Measurements from ENCODE around the gene FEN1.

Gene FEN1

DNA sequence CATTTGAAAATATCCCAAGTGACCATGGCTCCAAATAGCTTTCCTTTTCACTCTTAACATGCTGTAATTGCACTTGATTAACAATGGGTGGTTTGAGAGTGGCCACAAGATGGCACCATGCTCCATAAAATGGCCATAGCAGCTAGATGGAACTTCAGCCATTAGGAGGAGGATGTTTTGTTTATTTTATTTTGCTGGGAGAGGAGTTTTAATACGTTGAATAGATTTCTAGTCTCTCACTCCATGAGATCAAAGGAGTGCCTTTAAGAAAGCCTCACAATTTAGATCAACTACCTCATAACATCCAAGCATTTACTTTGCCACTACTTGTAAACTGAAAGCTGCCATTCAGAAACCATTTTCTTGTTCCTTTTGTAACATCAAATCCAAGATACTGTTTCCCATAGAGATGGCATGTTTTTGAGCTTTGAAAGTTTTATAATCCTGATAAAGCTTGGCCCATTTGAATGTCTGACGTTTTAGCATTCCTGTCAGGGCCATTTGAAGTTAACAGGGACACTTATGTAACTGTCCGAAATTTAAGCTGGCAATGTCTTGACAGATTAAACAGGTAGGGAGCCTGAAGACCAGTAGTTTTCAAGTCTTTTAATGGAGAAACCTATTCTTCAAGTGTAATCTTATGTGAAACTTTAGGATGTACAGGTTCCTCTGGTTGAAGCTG is 4.7 kb downstream of the FEN1 start:
- DNase-seq = peak; percentile 62

DNA sequence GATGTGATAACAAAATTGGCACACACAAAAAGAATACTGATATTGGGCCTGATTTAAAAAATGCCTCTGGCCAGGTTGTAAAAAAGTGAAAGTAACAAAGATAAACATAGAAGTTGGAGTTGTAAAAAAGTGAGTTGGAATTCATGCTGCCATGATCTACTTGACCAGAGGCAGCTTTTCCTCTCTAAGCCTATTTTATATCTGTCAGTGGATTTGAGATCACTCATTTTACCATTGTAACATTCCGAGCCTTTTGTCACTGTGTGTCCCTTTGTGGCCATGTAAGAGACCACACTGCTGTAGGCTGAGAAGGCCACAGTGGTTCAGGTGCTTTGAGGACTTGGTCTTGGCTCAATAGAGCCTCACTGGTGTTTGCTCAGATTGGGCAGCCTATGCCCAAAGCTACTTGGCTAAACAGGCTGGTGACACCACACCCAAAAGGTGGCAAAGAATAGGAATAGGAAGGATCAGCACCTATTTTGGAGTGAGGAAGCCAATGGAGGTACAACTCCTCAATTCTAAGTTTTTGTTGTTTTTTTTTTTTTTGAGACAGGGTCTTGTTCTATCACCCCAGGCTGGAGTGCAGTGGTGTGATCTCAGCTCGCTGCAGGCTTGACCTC is 7.1 kb downstream of the FEN1 start:
- DNase-seq = no peak

DNA sequence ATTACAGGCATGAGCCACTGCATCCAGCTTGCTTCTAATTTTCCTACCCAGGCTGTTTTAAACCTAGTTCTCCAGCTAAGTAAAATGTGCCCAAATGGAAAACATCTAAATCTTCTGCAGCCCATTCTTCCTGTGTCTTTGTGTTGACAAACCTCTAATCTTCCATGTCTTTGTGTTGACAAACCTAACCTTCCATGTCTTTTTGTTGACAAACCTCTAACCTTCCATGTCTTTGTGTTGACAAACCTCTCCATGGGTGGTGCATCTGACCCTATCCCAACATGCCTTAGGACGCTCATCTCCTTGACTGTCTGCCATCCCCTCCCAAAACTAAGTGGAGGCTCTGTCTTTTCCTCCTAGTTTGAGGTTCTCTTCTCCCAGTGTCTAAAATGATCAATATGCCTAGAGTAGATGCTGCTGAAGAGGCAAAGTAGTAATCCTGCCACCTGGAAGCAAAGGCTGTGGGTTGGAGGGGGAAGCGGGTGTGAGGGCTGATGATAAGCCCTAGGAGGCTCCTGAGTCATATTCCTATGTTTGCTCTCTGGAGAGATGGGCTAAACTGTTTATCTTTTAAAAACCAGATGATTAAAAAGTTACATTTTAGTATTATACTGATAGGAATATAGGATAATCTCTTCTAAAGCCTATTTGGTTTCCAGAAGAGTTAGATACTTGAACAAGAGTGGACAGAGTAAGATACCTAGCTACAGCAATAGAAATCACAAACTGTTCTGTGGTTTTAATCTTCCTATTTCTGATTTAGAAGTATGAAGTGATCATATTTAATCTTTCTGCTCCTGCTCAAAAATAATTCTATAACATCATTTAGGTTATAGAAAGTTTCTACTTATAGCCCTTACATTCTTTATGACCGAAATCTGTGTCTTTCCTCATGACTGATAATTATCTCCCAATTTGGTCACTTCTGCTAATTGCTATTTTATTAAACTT is 7.9 kb downstream of the FEN1 start:
- DNase-seq = no peak

DNA sequence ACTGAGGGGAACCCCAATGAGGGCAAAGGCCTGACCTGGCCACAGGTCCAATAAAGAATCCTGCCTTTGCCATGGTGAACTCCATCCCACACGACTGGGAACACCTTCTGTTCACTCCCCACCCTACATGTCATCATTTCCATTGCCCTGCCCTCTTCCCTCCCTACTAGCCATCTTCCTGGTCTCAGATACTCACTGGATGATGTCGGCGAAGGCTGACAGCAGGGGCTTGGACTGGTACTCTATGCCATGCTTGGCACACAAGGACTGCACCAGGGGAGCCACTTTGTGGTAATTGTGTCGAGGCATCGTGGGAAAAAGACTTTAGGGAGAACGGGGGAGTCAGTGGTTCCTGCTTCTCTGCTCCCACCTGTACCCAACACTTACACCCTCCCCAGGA is 9.9 kb downstream of the FEN1 start:
- DNase-seq = no peak

DNA sequence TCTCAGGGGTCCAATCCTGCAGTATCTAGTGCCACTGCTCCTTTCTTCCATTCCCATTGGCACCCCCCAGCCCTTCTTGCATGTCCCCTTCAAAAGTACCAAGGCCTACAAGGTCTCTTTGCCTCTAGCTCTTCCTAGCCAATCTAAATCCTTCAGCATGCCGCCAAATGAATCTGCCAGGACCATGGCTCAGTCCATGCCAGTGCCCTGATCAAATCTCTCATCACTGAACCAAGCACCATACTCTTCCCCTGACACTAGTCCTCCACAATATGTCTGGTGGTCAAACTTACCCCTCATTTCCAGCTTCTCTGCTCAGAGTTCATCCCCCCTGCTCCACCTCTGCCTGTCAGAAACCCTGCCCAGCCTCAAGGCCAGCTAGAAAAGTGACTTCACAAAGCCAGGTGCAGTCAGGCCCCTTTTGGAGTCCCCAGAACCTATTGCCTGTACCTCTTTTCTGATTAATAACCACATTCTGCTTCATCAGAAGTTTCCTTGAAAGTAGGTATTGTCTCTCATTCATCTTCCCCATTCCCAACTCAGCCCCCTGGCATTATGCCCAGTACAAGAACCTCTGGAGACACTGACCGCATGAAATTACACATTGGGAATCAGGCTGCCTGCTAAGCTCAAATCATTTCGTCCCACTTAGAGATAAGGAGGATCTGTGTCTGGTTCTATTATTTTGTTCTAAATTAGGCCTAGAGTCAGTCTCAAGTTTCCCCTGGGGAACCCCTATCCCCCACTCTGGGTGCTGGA is 11.4 kb downstream of the FEN1 start:
- DNase-seq = no peak

DNA sequence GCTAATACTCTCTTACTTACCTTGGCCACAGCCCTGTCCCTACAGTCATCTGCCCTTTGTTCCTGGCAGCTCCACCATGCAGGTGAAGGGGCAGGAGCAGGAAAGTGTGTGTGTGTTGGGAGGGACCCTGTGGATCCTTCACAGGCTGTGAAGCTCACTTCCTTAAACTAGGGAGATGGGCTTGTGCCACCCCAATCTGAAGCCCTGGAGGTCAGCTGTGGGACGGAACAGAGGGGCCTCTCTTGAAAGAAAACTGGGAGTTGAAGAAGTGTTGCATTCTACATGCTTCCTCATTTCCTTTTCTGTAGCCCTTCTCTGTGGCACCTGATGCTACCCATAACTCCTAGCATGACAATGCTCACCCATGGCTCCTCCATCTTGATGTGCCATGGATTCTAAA is 12.4 kb downstream of the FEN1 start:
- no peak for DNase-seq

DNA sequence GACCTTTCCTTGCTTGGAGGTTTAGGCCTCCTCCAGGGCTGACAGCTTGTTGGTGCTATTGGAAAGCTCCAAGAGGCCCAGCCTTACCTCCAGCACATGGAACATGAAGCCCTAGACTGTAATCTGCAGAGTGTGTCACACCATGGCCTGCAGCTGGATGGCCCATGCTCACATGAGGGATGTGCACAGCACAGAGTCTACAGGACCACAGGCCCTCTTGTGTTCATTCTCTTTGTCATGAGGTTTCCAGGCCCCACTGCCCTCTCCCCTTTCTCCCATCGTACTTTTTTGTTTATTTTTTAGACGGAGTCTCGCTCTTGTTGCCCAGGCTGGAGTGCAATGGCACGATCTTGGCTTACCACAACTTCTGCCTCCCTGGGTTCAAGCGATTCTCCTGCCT is 14.1 kb downstream of the FEN1 start:
- DNase-seq = no peak

DNA sequence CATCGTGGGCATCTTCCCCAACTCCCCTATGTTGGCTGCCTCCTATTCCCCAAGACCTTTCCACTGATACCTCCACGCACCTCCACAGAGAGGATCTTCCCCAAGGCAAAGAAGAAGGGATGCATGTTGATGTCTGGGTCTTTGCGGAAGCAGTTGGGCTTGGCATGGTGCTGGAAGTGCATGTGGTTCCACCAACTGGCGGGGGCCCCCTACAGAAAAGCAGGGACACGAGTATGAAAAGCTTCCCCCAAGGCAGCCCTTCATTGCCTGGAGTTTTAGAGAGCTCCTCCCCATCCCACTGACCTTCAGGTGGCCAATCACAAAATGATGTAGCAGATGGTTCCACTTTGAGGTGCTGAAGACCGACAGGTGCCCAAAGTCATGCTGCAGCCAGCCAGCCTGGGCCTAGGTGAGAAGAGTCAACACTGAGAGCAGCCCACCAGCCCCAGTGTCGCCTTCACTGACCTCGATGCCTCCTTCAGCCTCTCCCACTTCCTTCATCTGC is 18.0 kb downstream of the FEN1 start:
- DNase-seq = no peak

DNA sequence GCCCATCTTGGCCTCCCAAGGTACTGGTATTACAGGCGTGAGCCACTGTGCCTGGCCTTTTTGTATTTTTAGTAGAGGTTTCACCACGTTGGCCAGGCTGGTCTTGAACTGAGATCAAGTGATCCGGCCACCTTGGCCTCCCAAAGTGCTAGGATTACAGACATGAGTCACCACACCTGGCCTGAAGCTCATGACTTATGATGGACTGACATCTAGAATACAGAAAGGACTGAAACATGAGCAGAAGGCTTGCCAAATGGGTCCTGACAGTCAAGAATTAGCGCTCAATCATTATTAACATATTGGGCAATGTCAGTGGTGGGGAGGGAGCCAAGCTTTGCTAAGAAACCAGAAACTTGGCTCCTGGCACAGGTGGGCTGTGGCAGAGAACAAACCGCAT is 19.1 kb downstream of the FEN1 start:
- no peak for DNase-seq

DNA sequence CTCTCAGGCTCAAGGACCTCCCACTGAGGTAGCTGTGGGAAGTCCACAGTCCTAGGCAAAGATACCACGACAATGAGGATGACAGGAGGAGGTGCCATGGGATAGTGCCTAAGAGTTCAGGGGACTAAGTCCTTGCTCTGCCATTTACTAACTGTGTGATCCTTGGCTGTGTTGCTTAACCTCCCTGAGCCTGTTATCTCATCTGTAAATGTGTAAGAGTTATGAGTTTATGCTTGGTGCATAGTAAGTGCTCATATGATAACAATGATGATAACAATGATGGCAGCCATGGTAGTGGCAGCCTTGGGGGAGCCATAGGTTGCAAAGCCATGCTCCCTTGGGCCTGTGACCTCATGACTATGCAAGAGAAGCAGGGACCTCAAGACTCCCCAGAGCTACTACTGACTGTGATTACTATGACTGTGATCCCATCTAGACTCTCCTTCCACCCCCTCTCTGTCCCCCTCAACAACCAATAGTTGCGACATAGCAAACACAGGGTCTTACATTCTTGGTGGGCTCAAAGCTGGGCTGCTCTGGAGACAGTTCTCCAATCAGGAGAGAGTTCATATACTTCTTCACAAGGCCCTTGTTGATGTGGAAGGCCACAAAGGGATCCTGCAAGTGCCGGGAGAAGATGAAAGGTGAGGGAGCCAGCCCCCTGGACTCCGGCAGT is 20.2 kb downstream of the FEN1 start:
- DNase-seq = no peak

DNA sequence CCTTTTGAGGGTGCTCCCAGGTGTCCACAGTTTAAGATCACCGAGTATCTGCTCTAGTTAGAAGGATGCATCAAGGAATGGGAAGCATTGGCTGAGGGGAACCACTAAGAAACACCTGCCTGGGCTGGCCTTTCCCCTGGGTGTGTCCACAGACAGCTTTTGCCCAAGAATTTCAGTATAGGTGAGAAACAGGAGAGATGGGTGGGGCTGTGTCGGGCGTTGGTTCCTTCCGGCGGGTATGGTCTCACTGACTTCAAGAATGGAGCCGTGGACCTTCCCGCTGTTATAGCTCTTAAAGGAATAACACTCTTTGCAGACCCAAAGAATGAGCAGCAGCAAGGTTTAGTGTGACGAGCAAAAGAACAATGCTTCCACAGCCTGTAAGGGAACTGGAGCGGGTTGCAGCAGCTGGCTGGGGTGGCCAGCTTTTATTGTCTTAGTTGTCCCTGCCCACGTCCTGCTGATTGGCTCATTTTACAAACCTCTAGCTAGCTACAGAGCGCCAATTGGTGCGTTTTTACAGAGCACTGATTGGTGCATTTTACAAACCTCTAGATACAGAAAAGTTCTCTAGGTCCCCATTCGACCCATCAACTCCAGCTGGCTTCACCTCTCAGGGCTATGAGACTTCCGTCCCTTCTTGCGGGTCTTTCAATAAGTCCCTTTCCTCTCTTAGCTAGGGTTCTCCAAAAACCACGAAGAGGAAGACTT is 21.7 kb downstream of the FEN1 start:
- DNase-seq = no peak

DNA sequence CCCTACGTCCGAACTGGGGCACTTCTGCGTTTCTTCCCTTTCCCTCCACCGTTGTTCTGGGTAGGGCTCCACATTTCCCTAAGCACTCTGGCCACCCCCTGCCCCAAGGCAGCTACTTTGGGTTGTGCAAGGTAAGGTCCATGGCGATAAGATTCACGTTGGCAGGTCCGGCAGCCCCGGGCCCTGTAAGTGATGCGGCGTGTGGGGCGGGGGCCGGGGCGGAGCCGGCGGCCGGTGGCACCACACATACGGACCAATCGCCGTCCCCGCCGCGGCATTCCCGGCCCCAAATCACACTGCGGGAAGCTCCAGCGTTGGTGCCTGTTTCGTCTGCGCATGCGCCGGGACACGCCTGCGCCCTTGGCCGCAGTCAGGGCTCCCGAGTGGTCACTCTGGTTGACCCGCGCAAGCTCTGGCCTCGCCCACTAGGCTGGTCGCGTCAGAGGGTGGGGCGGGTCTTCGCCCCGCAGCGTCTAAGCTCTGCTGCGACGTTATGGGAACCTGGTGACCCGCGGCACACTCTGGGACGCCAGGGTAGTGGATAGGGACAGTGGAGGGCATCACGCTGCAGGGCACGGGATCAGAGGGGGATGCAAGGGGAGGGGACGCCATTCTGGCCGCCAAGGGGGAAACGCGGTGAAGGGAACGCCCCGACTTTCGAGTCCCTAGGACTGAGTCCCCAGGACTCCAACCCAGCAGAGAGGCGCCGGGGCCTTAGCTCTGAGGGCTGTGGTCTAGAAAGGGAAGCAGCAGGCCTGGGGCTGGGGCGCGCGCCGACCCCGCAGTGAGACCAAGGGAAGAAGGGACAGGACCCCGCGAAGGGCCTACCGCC is 22.5 kb downstream of the FEN1 start:
- peak; percentile 89 for DNase-seq

DNA sequence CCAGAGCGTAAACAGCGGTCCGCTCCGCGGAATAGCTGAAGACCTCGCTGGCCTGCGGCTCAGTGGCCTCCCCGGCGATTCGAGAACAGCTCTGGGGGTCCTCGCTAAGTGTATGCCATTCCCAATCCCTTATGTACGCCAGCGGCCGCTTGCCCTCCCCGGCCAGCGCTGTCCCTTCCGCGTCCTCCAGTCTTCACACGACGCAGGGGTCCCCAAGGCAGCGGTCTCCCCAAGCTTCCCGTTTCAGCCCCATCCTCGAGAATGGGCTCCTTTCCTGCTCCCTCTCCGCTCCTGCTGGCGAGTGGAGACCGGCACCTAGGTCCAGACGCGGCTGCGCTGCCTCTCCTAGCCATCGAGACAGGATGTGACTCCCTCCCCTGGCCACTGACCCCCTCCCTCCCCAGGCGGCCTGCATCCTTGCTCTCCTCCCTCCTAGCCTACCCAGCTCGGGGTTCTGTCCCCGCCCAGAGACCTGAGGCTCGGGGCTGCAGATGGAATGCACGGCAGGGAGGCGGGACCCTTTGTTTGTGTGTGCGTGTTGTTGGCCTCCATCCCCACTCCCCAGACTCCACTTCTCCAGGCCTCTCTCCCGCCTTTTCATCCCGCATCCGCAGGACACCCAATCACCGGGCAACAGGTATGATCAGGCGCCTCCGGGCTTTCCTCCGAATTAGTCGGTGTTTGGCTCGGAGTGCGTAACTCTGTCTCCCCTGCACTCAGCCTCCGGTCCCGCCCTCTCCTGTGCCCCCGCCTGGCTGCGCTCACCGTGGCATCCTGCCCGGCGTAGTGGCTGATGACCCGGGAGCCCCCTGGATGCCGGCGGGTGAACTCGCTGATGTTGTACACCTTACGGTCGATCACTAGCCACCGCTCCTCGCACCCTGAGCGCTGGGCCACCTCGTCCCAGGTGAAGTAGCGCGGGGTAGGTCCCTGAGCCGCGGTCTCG is 23.4 kb downstream of the FEN1 start:
- DNase-seq = peak; percentile 45

DNA sequence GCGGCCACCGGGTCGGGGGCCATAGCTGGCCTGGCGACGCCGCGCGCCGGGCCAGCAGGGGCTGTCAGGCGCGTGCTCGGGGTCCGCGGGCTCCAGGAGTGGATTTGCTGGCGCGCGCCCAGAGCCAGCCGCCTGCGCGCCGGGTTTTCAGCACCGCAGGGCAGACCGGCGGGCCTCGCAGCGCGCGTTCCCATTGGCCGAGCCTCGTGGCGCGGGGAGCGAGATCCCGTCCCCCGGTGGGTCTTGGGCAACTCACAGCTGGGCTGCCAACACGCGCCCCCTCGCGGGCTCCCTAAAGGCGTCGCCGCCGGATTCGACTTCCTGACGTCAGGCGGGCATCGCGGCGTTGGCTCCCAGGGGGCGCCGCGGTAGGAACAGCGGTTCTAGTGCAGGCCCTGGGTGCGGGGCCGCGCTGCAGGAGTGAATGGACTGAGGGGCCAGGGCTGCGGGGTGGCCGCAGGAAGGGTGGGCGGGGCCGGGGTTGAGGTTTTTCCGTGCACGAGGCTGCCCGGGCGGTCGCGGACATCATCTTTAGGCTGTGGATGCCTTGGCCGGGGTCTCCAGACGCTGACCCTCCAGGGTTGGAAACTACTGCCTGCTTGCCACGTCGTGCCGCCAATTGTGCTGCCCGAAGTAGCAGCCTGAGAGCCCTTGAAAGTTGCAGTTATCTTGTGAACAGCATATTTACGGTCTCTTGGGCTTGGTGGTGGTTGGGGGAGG is 24.2 kb downstream of the FEN1 start, which contains the start of gene FADS1:
Gene FADS1 (minus strand): TSS at position 268 of the 720 bp plus-strand sequence. CDS start 74 bp downstream, at position 194.
- DNase-seq = peak; percentile 80

DNA sequence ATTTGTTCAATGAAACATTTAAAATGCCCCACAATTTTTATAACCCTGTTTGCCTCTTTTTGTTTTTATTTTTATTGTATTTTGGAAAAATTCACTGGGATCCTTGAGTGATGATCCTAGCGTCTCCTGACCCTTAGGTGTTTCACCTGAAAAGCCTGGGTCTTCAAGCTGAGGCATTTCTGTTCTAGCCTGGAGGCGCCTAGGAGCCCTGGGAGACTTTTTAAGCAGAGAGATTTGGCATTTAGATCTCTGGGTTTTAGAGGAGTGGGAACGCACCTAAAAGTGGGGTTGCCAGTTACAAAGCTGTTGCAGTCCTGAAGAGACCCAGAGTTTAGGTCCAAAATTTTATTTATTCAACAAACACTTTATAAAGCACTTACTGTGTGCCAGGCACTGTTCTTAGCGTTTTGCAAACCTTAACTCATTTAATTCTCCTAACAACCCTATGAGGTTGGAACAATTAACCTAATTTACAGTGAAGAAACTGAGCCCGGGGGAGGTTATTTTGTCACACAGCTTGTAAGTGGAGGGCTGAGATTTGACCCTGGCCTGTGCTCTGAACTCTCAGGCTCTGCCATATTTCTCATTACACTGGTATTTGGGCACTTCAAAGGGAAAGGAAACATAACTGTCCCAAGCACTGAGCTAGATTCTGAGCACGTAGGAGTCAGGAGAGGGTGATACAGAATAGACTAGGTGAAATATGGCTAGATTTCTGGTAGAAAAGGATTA is 24.9 kb downstream of the FEN1 start:
- DNase-seq = no peak

DNA sequence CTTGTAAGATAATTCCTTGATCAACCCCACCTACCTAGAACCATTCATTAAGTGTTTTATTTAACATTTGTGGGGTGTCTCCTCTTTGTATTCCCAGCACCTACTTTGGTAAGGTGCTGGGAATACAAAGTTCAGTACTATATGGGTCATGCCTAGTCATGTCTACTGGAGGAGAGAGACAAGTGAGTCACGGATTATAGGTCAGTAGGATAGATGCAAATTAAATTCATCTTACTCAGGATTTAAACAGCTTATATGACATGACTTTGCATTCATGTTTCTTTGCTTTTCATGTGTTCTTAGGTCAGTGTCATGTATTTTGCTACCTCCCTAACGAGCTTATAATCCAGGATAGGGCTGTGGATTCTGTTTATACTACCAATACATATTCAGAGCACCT is 27.5 kb downstream of the FEN1 start:
- peak; percentile 51 for DNase-seq

DNA sequence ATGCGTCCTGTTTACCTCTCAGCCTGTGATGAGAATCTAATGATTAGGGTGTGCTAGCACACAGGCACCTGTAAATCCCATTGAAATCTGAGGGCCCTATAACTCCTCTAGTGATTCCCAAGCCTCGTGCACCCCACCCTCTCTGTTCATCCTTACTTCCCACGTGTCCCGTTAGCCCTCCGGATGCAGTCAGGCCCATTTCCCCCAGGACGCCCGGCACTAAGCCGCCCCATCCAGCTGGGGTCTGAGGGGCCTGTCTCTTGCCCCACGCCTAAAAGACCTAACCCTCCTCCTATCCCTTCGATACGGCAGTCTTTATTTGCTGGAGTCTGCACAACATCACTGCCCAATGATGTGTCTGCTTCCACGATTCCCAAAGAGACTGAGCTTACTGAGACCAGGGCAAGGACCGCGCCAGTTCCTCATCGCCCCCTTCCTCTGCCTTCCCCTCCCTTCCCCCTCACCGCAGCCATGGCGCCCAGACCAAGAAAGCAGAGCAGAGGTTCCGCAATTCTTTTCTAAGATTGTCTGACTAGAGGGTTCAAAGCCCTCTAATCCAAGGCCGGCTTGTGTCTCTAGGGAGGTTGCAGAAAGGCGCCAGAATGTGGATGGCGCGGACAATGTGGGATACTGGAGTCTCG is 34.3 kb downstream of the FEN1 start:
- no peak for DNase-seq
